Erythroblast (primary cell): ENCODE data around the gene CYP26A1.

Experiments
- GATA1 ChIP-seq: IDR thresholded peaks from 2 replicates; pipeline ENCODE4 v1.6.1; 2011; ENCODE audit warnings: low read depth, mild to moderate bottlenecking, control low read depth, low read length, moderate library complexity
- POLR2A ChIP-seq: IDR thresholded peaks from 2 replicates; pipeline ENCODE4 v1.6.1; 2011; ENCODE audit warnings: mild to moderate bottlenecking, low read length

GRCh38 chr10:93081318-93081717 lies 7.6 kb downstream of the CYP26A1 start:
- TF ChIP-seq POLR2A (no peak), GATA1 (no peak)
